ENCODE data around the gene TINCR. TPM values are rescaled to one million over a fixed set of nuclear protein-coding genes. Genes with fewer than 3 reads are reported as not detected.

The TINCR gene
- total and polyA plus RNA-seq, 2 donors from 2014 or later: 0.94 to 2.2 TPM

GRCh38 chr19:5600797-5601196 is 33.0 kb upstream of the TINCR start:
- H3K36me3 ChIP-seq (ENCODE audit: control insufficient read depth in 2 of 3, insufficient read depth in 3 of 3, low read length in 3 of 3): peaks cover 20 to 78% (median 60%) of the 10 kb centered on the region in 3 donors
- H3K27ac ChIP-seq (ENCODE audit: low read depth in 2 of 2, low read length in 2 of 2): no peak overlapping the region
- DNase-seq: peak in 2 of 5 donors; percentile 31 to 38
- no peak for FAIRE-seq
- H3K9ac ChIP-seq (ENCODE audit: low read length in 3 of 3): no peak overlapping the region
- H3K9me3 ChIP-seq (ENCODE audit: control insufficient read depth in 2 of 3, insufficient read depth in 1 of 3, low read length in 3 of 3): no peaks in the 10 kb centered on the region
- H3K4me3 ChIP-seq (ENCODE audit: low read length in 3 of 3): no peak overlapping the region
- TF ChIP-seq CTCF (IDR thresholded peaks at IDR 0.05; ENCODE audit: borderline replicate concordance, extremely low read depth, insufficient read depth): no peak
- H3K27me3 ChIP-seq (ENCODE audit: control insufficient read depth, insufficient read depth, low read length): no peaks in the 10 kb centered on the region
- no peaks in the 10 kb centered on the region for H3K4me1 ChIP-seq (ENCODE audit: control insufficient read depth in 2 of 3, insufficient read depth in 2 of 3, low read depth in 1 of 3, low read length in 3 of 3)
- intact Hi-C loops (cut with DNase I): no loop called here

GRCh38 chr19:5595745-5596144 is 28.0 kb upstream of the TINCR start:
- Histone ChIP-seq H3K36me3 (ENCODE audit: control insufficient read depth in 2 of 3, insufficient read depth in 3 of 3, low read length in 3 of 3) (peaks cover 13 to 91% (median 74%) of the 10 kb centered on the region in 3 donors), H3K4me3 (ENCODE audit: low read length in 3 of 3) (no peak overlapping the region), H3K4me1 (ENCODE audit: control insufficient read depth in 2 of 3, insufficient read depth in 2 of 3, low read depth in 1 of 3, low read length in 3 of 3) (no peaks in the 10 kb centered on the region), H3K9me3 (ENCODE audit: control insufficient read depth in 2 of 3, insufficient read depth in 1 of 3, low read length in 3 of 3) (no peaks in the 10 kb centered on the region), H3K27me3 (ENCODE audit: control insufficient read depth, insufficient read depth, low read length) (no peaks in the 10 kb centered on the region), H3K9ac (ENCODE audit: low read length in 3 of 3) (no peak overlapping the region), H3K27ac (ENCODE audit: low read depth in 2 of 2, low read length in 2 of 2) (no peak overlapping the region)
- no peak for TF ChIP-seq CTCF (IDR thresholded peaks at IDR 0.05; ENCODE audit: borderline replicate concordance, extremely low read depth, insufficient read depth)
- intact Hi-C loops (cut with DNase I): no loop called here
- DNase-seq: no peak
- no peak for FAIRE-seq

GRCh38 chr19:5595129-5595528 is 27.4 kb upstream of the TINCR start:
- peak in 1 of 5 donors; percentile 48 for DNase-seq
- no peak for TF ChIP-seq CTCF (IDR thresholded peaks at IDR 0.05; ENCODE audit: borderline replicate concordance, extremely low read depth, insufficient read depth)

GRCh38 chr19:5594521-5594950 is 26.8 kb upstream of the TINCR start:
- FAIRE-seq: no peak
- intact Hi-C loops (cut with DNase I): no loop called here
- peaks cover 9 to 89% (median 69%) of the 10 kb centered on the region in 3 donors for H3K36me3 ChIP-seq (ENCODE audit: control insufficient read depth in 2 of 3, insufficient read depth in 3 of 3, low read length in 3 of 3)
- H3K9ac ChIP-seq (ENCODE audit: low read length in 3 of 3): no peak overlapping the region
- DNase-seq: no peak
- no peaks in the 10 kb centered on the region for H3K4me1 ChIP-seq (ENCODE audit: control insufficient read depth in 2 of 3, insufficient read depth in 2 of 3, low read depth in 1 of 3, low read length in 3 of 3)
- no peaks in the 10 kb centered on the region for H3K9me3 ChIP-seq (ENCODE audit: control insufficient read depth in 2 of 3, insufficient read depth in 1 of 3, low read length in 3 of 3)
- TF ChIP-seq CTCF (IDR thresholded peaks at IDR 0.05; ENCODE audit: borderline replicate concordance, extremely low read depth, insufficient read depth): no peak
- no peaks in the 10 kb centered on the region for H3K27me3 ChIP-seq (ENCODE audit: control insufficient read depth, insufficient read depth, low read length)
- H3K4me3 ChIP-seq (ENCODE audit: low read length in 3 of 3): no peak overlapping the region
- no peak overlapping the region for H3K27ac ChIP-seq (ENCODE audit: low read depth in 2 of 2, low read length in 2 of 2)

More at GRCh38 chr19:5595129-5595528, 27.4 kb upstream of the TINCR start:
- H3K36me3 ChIP-seq (ENCODE audit: control insufficient read depth in 2 of 3, insufficient read depth in 3 of 3, low read length in 3 of 3): peaks cover 9 to 89% (median 71%) of the 10 kb centered on the region in 3 donors
- H3K27ac ChIP-seq (ENCODE audit: low read depth in 2 of 2, low read length in 2 of 2): no peak overlapping the region
- no peaks in the 10 kb centered on the region for H3K27me3 ChIP-seq (ENCODE audit: control insufficient read depth, insufficient read depth, low read length)
- FAIRE-seq: no peak
- no peaks in the 10 kb centered on the region for H3K9me3 ChIP-seq (ENCODE audit: control insufficient read depth in 2 of 3, insufficient read depth in 1 of 3, low read length in 3 of 3)
- no peak overlapping the region for H3K9ac ChIP-seq (ENCODE audit: low read length in 3 of 3)
- intact Hi-C loops (cut with DNase I): no loop called here
- H3K4me3 ChIP-seq (ENCODE audit: low read length in 3 of 3): no peak overlapping the region
- H3K4me1 ChIP-seq (ENCODE audit: control insufficient read depth in 2 of 3, insufficient read depth in 2 of 3, low read depth in 1 of 3, low read length in 3 of 3): no peaks in the 10 kb centered on the region

Data from kidney (tissue), 14 donors.